ENCODE results near the gene RINT1.
"Not testable (repeated sequence)": the region's sequence is repeated elsewhere in the genome, so short reads cannot be mapped to it uniquely, and the experiment has no call there.

The RINT1 gene

DNA sequence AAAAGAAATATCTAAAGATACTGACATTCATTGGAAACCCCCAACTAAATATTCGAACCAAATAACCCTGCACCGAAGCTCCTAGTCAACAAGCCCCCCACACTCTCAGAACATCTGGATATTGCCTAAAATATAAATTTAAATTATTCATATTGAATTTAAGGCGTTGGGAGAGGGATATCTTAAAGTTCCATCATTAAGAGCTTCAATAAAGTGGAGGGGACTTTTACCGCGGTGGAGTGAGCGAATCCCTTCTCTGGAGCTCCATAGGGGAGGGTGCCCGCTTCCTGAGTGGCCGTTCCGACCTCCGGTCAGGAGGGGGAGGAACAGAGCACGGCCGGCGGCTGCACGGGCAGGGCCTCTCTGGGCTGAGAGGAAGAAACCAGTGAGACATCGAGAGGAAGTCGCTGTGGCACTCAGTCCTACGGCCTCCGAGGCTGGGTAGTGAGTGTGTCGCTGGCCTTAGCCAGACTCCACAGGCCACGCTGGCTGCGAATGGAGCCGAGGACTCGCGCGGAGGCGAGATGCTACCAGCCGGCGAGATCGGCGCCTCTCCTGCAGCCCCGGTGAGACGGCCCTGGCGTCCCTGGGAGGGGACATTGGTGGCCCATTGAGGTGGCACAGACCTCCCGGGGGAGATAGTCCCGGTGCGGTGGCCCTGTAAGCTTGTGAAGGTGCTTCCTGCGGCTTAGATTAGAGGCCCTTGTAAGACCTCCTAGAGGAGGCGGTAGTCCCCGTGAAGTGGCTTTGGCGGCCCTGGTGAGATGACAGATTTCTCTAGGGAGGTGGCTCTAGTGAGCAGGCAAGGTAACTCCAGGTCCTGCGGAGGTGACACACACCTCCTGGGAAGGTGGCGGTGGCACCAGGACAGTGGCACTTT lies at the start of gene RINT1:
Gene RINT1, plus strand, starts transcription at position 410 of the 880 bp plus-strand sequence. Its CDS starts 115 bp downstream, at position 525.
- DNase-seq (ENCODE audit: low read depth), result peak; percentile 79

DNA sequence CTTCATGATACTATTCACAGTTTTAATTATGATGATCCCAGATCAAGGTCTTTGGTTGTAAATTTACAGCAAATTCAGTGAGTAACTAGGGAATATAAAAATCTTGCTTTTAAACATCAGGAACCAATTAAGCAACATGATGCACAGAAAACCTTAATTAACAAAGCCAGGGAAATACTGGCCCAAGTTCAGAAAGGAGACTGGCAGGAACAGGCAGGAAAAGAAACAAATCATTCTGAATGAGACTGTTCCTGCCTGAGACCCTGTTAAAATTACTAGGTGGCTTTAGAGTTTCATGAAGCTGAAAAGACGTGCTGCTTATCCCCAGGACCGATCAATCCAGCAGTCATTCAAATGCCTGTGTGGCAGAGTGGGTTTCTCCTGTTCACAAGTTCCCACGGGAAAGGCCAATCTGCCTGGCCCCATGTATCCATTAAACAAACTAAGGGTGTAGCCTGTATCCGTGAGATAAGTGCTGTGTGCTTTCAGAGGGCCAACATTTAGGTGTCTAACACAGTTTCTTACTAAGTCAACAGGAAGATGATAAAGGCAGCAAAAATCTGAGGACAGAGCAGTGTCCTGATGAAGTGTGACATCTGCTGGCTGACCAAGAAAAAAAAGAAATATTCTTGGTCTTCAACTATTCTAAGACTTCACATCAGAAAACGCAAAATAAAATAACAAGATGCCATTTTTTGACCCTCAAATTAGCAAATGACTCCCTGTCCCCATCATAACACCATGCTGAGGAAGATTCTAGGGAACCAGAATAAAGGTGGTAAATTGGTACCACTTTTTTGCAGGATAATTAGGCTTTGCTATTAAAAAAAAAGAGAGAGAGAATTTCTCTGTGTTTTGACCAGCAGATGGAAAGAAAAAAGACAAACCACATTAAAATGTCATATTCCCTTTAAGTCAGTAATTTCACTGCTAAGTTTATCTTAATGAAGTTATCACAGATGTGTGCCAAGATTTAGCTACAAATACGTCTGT lies 44.1 kb upstream of the RINT1 start:
- peak; percentile 66 for DNase-seq (ENCODE audit: low read depth)

DNA sequence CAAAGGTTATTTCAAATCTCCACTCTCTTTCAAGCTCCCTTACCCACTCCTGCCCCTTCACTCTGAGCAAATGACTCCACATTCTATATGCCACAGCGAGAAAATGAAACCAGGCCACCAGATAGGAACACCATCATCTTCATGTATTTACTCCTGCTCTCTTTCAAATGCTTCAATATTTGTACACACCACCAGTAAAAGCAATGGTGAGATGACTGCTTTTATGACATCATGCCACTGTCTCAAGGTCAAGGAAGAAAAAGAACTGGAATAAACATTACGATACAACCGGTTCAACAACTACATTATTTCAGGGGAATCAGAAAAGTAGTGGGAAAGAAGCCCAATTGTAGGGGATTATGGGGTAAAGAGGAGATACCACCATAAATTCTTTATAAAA lies 42.6 kb upstream of the RINT1 start:
- DNase-seq (ENCODE audit: low read depth), result no peak

DNA sequence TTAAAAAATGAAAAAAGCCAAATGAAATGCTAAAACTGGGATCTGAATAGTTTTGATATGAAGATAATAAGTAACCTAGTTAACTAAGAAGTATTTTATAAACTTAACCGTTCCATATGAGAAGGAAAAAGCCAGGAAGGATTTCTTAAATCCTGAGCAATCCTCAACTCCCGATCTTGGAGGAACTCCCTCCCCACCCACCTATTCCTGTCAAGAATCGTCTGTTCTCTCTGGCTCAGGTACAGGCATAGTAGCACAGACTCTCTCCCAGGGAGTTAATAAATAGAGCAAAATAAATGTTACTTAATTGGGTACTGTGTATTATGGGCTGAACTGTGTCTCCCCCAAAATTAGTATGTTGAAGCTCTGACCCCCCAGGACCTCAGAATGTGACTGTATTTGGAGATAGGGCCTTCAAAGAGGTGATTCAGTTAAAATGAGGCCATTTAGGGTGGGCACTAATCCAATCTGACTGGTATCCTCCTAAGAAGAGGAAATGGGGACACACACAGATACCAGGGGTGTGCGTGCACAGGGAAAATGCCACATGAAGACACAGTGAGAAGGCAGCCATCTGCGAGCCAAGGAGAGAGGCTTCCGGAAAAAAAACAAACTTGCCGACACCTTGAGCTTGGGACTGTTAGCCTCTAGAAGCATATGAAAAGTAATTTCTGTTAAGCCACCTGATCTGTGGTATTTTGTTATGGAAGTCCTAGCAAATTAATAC lies 38.6 kb upstream of the RINT1 start:
- no peak for DNase-seq (ENCODE audit: low read depth)

DNA sequence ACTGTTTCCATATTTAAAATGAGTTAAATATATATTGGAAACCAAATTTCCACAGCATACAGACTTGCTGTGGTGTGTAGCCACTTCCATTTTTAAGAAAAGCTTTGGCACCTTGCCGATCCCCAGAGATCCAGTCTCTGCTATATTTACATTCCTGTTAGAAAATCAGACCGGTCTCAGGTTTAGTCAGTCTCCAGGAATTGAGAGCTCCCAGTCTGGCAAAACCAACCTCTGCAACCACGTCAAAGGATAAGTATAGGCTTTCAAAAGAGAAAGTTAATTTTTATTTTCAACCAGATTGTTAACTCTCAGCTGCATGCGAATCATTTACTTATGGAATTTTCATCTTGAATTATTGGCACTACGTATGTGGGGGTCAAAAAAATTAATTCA lies 38.1 kb upstream of the RINT1 start:
- DNase-seq (ENCODE audit: low read depth), result peak; percentile 77

DNA sequence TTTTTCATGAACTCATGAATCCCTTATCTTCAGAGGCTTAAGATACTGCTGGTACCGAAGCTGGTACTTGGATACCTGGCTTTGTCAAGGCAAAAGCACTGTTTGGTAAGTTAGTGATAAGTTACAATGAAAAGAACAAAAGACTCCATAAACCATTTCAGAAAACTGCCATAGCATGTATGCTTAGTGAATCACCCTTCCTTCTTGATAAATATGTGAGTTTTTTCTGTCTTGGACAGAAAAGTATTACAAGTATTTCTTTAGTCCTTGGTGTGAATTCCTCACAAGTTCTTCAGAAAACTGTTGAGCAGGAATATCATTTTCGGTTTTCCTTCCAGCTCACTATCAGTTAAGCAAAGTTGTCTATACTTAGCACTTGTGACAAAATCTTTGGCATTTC lies 35.5 kb upstream of the RINT1 start:
- DNase-seq (ENCODE audit: low read depth), result no peak

DNA sequence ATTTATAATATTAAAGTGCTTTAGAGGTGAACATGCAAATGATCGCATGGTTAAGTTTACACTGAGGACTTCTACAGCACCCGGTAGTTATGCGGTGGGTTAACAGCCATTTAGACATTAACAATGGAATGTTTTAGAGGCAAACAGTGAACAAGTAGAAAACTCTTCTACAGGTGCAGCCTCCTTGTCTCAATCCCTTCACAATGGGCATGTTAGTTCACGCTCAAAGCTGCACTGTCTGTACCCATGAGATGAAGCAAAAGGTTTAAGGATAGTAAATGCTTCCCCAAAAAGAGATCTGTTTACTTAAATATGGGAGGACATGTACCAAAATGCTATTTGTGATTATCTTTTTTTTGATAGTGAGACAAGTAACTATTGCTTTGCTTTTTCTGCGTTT lies 35.0 kb upstream of the RINT1 start:
- DNase-seq (ENCODE audit: low read depth), result no peak

DNA sequence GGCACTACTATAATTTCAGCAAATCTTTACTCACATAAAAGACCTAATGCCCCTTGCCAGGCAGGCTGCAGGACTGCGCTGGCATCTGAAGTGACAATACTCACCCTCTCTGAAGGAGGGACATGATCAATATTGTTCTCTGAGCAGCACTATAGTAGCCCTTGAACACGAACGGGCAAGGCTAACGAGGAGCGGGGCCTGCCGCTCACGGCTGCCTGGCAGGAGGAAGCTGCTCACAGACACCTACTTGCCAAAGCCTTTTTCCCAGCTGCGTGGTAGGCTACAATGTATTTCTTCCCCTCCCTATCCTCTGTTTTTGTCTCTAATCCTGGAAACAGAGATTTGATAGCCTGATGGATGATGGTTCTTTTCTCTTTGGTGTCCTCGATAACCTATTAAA lies 29.8 kb upstream of the RINT1 start:
- no peak for DNase-seq (ENCODE audit: low read depth)

DNA sequence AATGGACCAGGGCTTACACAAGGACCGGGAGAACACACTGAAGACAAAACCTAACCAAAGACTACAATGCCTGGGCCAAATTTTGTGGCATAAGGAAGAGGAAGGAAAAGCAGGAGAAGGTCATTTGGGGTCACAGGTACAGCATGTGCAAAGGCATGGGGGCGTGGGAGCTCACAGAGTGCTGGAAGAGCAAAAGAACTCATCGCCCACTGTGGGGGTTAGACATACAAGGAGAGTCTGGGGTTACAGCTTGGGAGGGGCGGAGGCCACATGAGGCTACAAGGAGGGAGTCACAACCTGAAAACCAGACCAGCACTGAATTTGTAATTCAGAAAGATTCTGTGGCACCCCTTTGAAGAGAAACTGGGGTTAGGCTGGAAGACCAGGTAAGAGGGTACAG lies 19.6 kb upstream of the RINT1 start:
- DNase-seq (ENCODE audit: low read depth), result no peak

DNA sequence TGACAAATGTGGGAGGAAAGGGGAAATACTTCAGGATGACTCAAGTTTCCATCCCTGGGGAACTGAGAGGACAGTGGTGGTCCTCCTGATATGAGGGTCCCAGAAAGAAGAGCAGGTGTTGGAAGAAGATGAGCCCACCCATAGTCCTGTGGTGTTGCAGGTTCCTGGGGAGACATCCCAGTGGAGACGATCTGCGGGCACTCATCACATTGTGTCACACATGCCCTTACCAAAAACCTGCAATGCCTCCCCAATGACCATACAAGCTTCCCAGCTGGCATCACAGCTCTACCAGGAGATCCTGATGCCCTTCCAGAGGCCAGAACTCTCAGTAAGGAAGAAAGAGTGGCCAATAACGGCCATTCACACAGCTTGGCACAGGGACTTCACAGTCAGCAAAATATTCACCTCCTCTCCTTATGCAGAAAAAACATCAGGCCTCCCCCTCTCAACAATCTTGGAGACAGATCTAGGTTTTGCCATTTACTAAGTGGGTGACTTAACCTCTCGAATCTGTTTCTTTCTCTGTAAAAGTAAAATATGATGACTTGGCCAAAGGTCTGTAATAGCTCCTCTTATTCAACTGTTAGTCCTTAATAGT lies 19.0 kb upstream of the RINT1 start:
- DNase-seq (ENCODE audit: low read depth), result no peak

DNA sequence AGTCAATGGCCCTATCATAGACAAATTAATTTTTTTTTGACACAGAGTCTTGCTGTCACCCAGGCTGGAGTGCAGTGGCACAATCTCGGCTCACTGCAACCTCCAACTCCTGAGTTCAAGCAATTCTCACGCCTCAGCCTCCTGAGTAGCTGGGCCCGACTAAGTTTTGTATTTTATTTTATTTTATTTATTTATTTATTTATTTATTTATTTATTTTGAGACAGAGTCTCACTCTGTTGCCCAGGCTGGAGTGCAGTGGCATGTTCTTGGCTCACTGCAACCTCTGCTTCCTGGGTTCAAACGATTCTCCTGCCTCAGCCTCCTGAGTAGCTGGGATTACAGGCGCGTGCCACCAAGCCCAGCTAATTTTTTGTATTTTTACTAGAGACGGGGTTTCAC lies 16.4 kb upstream of the RINT1 start:
- DNase-seq (ENCODE audit: low read depth), result not testable (repeated sequence)

DNA sequence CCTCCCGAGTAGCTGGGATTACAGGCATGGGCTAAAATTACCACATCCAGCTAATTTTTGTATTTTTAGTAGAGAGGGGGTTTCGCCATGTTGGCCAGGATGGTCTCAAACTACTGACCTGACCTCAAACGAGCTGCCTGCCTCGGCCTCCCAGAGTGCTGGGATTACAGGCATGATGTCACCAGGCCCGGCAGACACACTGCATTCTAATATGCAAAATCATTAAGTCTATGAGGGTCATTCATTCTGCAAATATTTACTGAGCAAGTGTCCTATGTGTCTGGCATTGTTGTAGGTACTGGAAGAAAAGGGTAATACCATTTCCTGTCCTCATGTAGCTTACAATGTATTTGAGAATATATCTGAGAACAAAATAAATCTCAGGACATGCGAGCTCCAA lies 12.6 kb upstream of the RINT1 start:
- no peak for DNase-seq (ENCODE audit: low read depth)

DNA sequence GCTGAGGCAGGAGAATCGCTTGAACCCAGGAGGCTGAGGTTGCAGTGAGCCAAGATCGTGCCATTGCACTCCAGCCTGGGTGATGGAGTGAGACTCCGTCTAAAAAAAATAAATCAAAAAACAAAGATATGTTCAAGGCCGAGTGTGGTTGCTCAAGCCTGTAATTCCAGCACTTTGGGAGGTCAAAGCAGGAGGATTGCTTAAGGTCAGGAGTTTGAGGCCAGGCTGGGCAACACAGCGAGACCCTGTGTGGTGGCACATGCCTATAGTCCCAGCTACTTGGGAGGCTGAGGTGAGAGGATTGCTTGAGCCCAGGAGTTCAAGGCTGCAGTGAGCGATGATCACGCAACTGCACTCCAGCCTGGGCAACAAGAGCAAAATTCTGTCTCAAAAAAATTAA lies 11.4 kb upstream of the RINT1 start:
- not testable (repeated sequence) for DNase-seq (ENCODE audit: low read depth)

DNA sequence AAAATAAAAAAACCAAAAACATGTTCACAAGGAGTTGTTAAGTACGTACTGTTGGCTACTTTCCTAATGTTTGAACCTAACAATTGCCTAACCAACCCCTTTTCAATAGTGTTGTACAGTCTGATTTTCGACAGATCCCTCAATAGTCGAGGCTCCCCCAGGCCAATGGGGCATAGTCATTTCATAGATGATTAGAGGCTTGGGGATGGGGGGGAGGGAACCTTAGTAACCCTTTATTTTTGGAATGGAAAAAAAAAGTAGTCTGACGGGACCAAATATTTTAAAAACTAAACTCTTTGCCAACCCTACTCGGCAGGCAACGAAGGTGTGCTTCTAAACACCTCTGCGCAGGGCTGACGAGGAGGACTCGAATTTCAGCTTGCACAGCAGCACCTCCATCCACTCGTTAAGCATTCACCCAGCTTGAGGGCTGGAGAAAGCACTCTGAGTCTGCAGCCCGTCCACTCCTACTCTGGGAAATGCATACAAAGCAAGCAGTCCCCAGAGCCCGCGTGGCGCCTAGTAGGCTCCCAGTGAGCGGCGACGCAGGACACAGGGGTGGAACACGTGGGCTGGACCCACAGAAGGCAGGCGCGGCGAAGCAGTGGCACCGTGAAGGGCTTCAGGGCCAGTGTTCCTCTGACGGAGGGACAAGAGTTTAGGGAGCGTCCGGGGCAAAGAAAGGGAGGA lies 10.8 kb upstream of the RINT1 start:
- no peak for DNase-seq (ENCODE audit: low read depth)

DNA sequence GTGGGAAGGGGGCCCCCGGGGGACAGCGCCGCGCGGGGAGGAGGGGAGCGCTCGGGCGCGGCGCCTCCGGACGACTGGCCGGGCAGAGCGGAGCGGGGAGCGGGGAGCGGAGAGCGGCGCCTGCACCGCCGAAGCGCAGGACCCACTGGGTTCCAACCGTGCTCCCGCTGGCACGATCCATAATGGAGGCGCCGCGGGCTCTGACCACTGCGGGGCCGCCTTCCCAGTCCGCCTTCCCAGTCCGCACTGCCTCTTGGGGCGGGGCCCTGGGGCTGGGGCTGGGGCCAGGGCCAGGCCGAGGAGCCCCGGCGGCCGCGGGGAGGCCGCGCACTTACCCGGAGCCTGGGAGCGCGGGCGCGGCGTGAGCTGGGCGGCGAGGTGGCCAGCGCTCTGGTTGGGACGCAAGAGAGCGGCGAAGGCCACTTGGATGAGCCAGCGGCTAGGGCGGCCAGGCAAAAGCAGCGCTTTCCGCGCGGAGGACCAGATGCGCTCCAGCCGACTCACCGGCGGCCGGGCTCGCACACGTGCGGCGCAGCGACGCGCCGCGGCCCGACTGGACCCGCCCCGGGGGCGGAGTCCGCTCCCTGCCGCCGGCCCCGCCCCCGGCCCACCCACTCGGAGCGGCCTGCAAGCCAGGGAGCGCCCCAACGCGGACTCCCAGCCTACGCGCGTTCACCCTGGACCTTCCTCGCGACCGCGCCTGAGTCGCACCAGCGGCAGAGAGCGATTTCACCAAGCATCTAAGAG lies 10.1 kb upstream of the RINT1 start, which contains the start of gene PUS7:
Gene PUS7, minus strand, starts transcription at position 555 of the 747 bp plus-strand sequence. CDS start 13,759 bp downstream, outside the sequence.
- DNase-seq (ENCODE audit: low read depth), result peak; percentile 83

DNA sequence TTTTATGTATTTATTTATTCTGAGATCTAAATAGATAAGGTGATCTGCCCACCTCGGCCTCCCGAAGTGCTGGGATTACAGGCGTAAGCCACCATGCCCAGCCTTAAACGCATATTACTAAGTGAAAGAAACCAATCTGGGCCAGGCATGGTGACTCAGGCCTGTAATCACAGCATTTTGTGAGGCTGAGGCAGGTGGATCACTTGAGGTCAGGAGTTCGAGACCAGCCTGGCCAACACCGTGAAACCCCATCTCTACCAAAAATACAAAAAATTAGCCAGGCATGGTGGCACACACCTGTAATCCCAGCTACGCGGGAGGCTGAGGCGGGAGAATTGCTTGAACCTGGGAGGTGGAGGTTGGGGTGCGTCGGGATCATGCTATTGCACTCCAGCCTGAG lies 7.6 kb upstream of the RINT1 start:
- not testable (repeated sequence) for DNase-seq (ENCODE audit: low read depth)

DNA sequence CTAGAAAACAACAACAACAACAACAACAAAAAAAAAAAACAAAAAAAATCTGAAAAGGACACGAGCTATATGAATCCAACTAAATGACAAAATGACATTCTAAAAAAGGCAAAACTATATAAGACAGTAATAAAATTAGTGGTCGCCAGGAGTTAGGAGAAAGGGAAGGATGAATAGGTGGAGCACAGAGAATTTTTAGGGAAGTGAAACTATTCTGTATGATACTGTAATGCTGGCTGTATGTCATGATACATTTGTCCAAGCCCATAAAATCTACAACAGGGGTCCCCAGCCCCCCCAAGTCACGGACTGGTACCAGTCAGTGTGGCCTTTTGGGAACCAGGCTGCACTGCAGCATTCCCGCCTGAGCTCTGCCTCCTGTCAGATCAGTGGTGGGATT lies 7.2 kb upstream of the RINT1 start:
- DNase-seq (ENCODE audit: low read depth), result no peak

DNA sequence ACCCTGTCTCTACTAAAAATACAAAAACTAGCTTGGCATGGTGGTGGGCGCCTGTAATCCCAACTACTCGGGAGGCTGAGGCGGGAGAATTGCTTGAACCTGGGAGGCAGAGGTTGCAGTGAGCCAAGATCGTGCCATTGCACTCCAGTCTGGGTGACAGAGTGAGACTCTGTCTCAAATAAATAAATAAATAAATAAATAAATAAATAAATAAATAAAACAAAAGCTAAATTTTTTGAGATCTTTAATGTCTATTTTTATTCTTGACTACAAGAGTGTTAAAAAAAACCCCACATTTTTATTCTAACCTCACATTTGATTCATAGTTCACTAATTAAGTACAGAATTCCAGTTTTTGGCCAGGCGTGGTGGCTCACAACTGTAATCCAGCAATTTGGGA lies 4.3 kb upstream of the RINT1 start:
- DNase-seq (ENCODE audit: low read depth), result not testable (repeated sequence)

DNA sequence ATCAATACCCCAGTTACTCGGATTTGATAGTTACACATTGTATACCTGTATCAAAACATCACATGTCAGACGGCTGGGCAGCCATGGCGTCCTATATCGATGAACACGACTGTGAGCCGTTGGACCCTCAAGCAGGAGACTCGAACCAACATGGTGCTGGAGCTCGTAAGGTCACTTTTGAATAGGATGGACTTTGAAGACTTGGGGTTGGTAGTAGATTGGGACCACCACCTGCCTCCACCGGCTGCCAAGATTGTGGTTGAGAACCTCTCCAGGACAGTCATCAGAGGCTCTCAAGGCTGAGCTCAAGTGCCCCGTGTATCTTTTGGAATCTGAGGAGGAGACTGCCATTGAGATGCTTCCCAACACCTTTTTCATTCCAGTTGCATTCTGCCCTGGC lies 1.9 kb upstream of the RINT1 start:
- no peak for DNase-seq (ENCODE audit: low read depth)

DNA sequence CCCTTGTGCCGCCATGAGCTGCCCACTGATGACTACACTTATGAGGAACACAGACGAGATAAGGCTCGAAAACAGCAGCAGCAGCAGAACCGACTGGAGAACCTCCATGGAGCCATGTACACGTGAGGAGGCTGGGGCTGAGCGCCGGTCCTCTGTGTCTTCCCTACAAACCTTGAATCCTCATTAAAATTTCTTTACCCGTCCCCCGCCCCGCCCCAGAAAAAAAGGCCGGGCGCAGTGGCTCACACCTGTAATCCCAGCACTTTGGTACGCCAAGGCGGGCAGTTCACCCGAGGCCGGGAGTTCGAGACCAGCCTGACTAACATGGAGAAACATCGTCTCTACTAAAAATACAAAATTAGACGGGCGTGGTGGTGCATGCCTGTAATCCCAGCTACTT lies 1.5 kb upstream of the RINT1 start:
- no peak for DNase-seq (ENCODE audit: low read depth)
